ENCODE data around the gene CEP55.

CEP55 gene

DNA sequence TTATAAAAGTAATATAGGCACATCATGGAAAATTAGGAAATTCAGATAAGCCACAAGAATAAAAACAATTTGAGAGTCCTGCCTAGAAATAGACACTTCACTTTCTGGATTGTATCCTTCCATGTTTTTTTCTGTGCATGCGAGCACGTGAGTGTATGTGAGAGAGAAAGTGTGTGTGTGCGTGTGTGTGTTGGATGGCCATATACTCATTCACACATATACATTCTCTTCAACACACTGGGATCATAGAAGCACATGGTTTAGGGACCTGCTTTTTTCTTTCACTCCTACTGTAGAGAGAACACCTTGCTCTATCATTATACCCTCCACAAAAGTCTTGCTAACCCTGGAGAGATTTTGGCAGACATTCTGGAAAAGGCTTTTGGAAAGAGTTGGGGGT, 77.5 kb downstream of the CEP55 start:
- TF ChIP-seq, protein P1, sequence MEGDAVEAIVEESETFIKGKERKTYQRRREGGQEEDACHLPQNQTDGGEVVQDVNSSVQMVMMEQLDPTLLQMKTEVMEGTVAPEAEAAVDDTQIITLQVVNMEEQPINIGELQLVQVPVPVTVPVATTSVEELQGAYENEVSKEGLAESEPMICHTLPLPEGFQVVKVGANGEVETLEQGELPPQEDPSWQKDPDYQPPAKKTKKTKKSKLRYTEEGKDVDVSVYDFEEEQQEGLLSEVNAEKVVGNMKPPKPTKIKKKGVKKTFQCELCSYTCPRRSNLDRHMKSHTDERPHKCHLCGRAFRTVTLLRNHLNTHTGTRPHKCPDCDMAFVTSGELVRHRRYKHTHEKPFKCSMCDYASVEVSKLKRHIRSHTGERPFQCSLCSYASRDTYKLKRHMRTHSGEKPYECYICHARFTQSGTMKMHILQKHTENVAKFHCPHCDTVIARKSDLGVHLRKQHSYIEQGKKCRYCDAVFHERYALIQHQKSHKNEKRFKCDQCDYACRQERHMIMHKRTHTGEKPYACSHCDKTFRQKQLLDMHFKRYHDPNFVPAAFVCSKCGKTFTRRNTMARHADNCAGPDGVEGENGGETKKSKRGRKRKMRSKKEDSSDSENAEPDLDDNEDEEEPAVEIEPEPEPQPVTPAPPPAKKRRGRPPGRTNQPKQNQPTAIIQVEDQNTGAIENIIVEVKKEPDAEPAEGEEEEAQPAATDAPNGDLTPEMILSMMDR (IDR thresholded peaks at IDR 0.05; ENCODE audit: low read depth, low read length): no peak
- H3K4me3 ChIP-seq (ENCODE audit: low read depth, low read length): no peak overlapping the region

DNA sequence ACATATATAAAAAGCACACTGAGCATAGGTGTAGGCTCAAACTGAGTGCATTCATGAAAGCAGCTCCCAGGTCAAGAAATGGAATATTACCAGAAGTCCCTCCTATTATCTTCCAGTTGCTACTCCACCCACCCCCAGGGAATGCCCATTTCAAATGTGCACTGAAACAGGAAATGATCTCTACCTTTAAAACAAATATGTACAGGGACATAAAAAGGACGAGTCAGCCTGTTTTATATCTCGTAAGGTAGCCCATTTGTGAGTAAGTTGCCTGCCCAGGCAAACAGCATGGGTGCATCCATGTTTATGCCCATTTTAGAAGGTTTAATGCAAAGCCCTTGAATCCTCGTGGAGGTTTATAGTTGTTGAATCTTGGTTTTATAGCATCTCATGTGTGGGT, 80.5 kb downstream of the CEP55 start:
- TF ChIP-seq, protein P1 (IDR thresholded peaks at IDR 0.05; ENCODE audit: low read depth, low read length): no peak
- no peak overlapping the region for H3K4me3 ChIP-seq (ENCODE audit: low read depth, low read length)

DNA sequence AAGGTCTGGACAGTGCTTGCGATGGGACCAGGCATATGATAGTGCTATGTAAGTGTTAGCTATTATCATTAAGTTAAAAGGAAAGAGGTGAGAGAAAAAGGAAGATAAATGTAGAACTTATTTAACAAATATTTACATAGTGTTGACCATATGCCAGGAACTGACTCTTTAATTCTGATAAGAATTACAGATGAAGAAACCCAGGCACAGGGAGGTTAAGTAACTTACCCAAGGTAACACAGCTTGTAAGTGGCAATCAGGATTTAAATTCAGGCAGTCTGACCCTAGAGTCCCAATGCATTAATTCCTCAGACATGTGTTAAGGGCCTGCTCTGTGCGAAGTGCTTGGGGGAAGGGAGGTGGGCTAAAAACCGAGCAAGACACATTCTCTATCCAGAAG, 81.2 kb downstream of the CEP55 start:
- TF ChIP-seq, protein P1 (IDR thresholded peaks at IDR 0.05; ENCODE audit: low read depth, low read length): no peak
- H3K4me3 ChIP-seq (ENCODE audit: low read depth, low read length): no peak overlapping the region

Measured in WI38 (cell line).